Measurements from ENCODE around the gene SUMO3. TPM values are rescaled to one million over a fixed set of nuclear protein-coding genes. Genes with fewer than 3 reads are reported as not detected.

Gene SUMO3
- total and polyA plus RNA-seq, 2 of the 4 experiments (the other 2 are of a cell fraction) = 64.9 to 101 TPM

DNA sequence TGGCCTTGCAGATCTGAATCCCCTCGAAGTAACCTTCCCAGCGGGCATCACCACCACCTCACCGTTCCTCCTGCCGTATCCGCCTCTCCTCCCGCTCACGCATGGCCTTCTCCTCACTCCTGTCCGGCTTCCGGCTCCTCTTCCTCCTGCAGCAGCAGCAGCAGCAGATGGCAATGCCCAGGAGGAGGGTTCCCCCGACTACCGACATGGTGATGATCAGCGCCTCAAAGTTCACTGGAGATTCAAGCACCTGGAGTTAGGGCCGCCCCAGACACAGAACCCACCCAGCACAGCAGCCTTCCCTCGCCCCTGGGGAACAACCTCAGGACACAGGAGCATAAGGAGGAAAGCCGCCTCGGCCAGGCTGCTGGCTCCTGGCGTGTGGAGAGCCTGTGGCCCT, 38.3 kb upstream of the SUMO3 start:
- Histone ChIP-seq H3K56ac (ENCODE audit: extremely low read depth, insufficient read depth, low read length) (no peak overlapping the region), H3K36me3 (ENCODE audit: control insufficient read depth, insufficient read depth, low read length) (peaks cover 65% of the 10 kb centered on the region), H2BK15ac (ENCODE audit: low read depth, low read length) (no peak overlapping the region), H2BK20ac (ENCODE audit: low read depth, low read length) (no peak overlapping the region), H2BK120ac (ENCODE audit: low read depth, low read length) (no peak overlapping the region), H4K5ac (ENCODE audit: low read depth, low read length) (no peak overlapping the region), H3K27me3 (ENCODE audit: control insufficient read depth, insufficient read depth, low read length) (no peaks in the 10 kb centered on the region), H3K27ac (ENCODE audit: insufficient read depth, low read length) (no peak overlapping the region), H2AK9ac (replicated peaks; ENCODE audit: low read depth, low read length, poor library complexity) (no peak overlapping the region), H2BK5ac (ENCODE audit: low read depth, low read length, poor library complexity, severe bottlenecking) (no peak overlapping the region), H2AK5ac (ENCODE audit: low read depth, low read length) (no peak overlapping the region), H3K9me3 (ENCODE audit: control insufficient read depth, insufficient read depth, low read length) (no peaks in the 10 kb centered on the region), H3K4me1 (ENCODE audit: control insufficient read depth, insufficient read depth, low read length) (no peaks in the 10 kb centered on the region), H3K9ac (ENCODE audit: low read depth, low read length) (no peak overlapping the region), H3K79me1 (ENCODE audit: low read depth in 1 of 2, low read length in 2 of 2) (peaks cover 65 to 84% of the 10 kb centered on the region in 2 experiments), H3K4me3 (ENCODE audit: insufficient read depth, low read depth, low read length) (no peak overlapping the region), H3K18ac (ENCODE audit: low read depth, low read length) (no peak overlapping the region), H3K14ac (replicated peaks; ENCODE audit: low read depth, low read length) (no peak overlapping the region), H3K4ac (ENCODE audit: low read depth, low read length) (no peak overlapping the region), H2AFZ (replicated peaks; ENCODE audit: low read length, poor library complexity) (no peak overlapping the region), H4K20me1 (ENCODE audit: insufficient read depth, low read length) (peaks cover 74% of the 10 kb centered on the region), H3K4me2 (ENCODE audit: low read depth, low read length) (no peak overlapping the region), H3K9me1 (ENCODE audit: insufficient read depth, low read length) (peaks cover 6% of the 10 kb centered on the region; the same call in 1 of the 2 replicates), H3K23ac (ENCODE audit: low read depth, low read length) (no peak overlapping the region), H4K91ac (ENCODE audit: insufficient read depth, low read depth, low read length) (no peak overlapping the region), H4K8ac (ENCODE audit: low read depth in 2 of 2, low read length in 2 of 2) (no peak overlapping the region)
- in situ Hi-C loops (cut with MboI; ENCODE audit: low sequenced_read_pairs) = no loop called here
- ChIA-PET POLR2A (ENCODE audit: unreplicated experiment) (no interaction called here), CTCF (no interaction called here)
- DNase-seq (no peak), ATAC-seq (ENCODE audit: low read depth) (peak; percentile 14; the same call in 1 of the 2 replicates)
- intact Hi-C loops (cut with micrococcal nuclease) = no loop called here
- BruUV-seq (replicated peaks) = no TSS peak
- dilution Hi-C loops (cut with HindIII; ENCODE audit: low sequenced_read_pairs, unreplicated experiment) = no loop called here
- TF ChIP-seq MAFK (IDR thresholded peaks at IDR 0.05; ENCODE audit: low read depth, low read length) = no peak
- no peak for TF ChIP-seq FOS (IDR thresholded peaks at IDR 0.05; ENCODE audit: low read depth, low read length)
- no peak for TF ChIP-seq CHD1 (IDR thresholded peaks at IDR 0.05; ENCODE audit: low read depth, low read length)
- TF ChIP-seq MAZ (IDR thresholded peaks at IDR 0.05; ENCODE audit: borderline replicate concordance, low read depth, low read length) = no peak
- TF ChIP-seq POLR2A (IDR thresholded peaks at IDR 0.05; ENCODE audit: low read depth, low read length) = no peak
- no peak for TF ChIP-seq NFE2L2 (IDR thresholded peaks at IDR 0.05; ENCODE audit: low read depth, low read length)
- TF ChIP-seq MXI1 (IDR thresholded peaks at IDR 0.05; ENCODE audit: borderline replicate concordance, low read depth, low read length) = no peak
- no peak for TF ChIP-seq BHLHE40 (IDR thresholded peaks at IDR 0.05; ENCODE audit: low read depth, low read length)
- no peak for TF ChIP-seq CEBPB (IDR thresholded peaks at IDR 0.05; ENCODE audit: low read depth, low read length)
- no peak for TF ChIP-seq USF2 (IDR thresholded peaks at IDR 0.05; ENCODE audit: low read depth, low read length)
- TF ChIP-seq RCOR1 (IDR thresholded peaks at IDR 0.05; ENCODE audit: insufficient replicate concordance, low read length) = no peak
- TF ChIP-seq CTCF (conservative IDR thresholded peaks at IDR 0.05; ENCODE audit: low read depth, low read length) = no peak
- no CpG with 5 or more reads among the region's 17 CpGs for WGBS, 2 experiments (ENCODE audit: extremely low coverage in 2 of 2, insufficient read length in 1 of 2)

All from IMR-90 (cell line).